H9 (cell line): ENCODE data around the gene RTN1. TPM values are rescaled to one million over a fixed set of nuclear protein-coding genes. Genes with fewer than 3 reads are reported as not detected.

Experiments used
- DNase-seq: peaks from one replicate; pipeline ENCODE4 v3.0.0-alpha.2; 2017
- H2AFZ ChIP-seq: one replicate; pipeline ENCODE4 v1.6.1; 2013; ENCODE audit warnings: mild to moderate bottlenecking, low read length, control low read depth, moderate library complexity
- H2AK5ac ChIP-seq: 2 replicates; pipeline ENCODE4 v1.6.1; 2013; ENCODE audit warnings: low read length, control low read depth, mixed read lengths; ENCODE audit not compliant: insufficient read length
- H2BK120ac ChIP-seq: one replicate; pipeline ENCODE4 v1.6.1; 2013; ENCODE audit warnings: low read depth, mild to moderate bottlenecking, low read length, control low read depth, inconsistent platforms; ENCODE audit not compliant: poor library complexity, severe bottlenecking
- H2BK12ac ChIP-seq: 2 replicates; pipeline ENCODE4 v1.6.1; 2013; ENCODE audit warnings: low read length, control low read depth, mixed read lengths, low read depth; ENCODE audit not compliant: insufficient read length
- H2BK15ac ChIP-seq: 2 replicates; pipeline ENCODE4 v1.6.1; 2013; ENCODE audit warnings: low read depth, low read length, control low read depth
- H2BK20ac ChIP-seq: one replicate; pipeline ENCODE4 v1.6.1; 2013; ENCODE audit warnings: low read depth, mild to moderate bottlenecking, low read length, control low read depth, inconsistent platforms; ENCODE audit not compliant: poor library complexity, severe bottlenecking
- H2BK5ac ChIP-seq: 2 replicates; pipeline ENCODE4 v1.6.1; 2013; ENCODE audit warnings: low read length, control low read depth, mixed read lengths; ENCODE audit not compliant: insufficient read length
- H3K14ac ChIP-seq: 2 replicates; pipeline ENCODE4 v1.6.1; 2013; ENCODE audit warnings: low read length, control low read depth; ENCODE audit not compliant: insufficient read depth
- H3K18ac ChIP-seq: 2 replicates; pipeline ENCODE4 v1.6.1; 2013; ENCODE audit warnings: low read depth, mild to moderate bottlenecking, mixed read lengths, low read length, control low read depth; ENCODE audit not compliant: insufficient read length
- H3K23ac ChIP-seq: 2 replicates; pipeline ENCODE4 v1.6.1; 2013; ENCODE audit warnings: low read length, control low read depth, mixed read lengths, low read depth; ENCODE audit not compliant: insufficient read length
- H3K23me2 ChIP-seq: 2 replicates; pipeline ENCODE4 v1.6.1; 2013; ENCODE audit warnings: low read depth, mild to moderate bottlenecking, mixed read lengths, low read length, control low read depth; ENCODE audit not compliant: insufficient read length, poor library complexity, severe bottlenecking
- H3K27ac ChIP-seq: 2 replicates; pipeline ENCODE4 v1.5.1; 2013; ENCODE audit warnings: low read length, control low read depth, mixed read lengths, low read depth; ENCODE audit not compliant: insufficient read length
- H3K27me3 ChIP-seq: 2 replicates; pipeline ENCODE4 v1.6.1; 2013; ENCODE audit warnings: low read length, control low read depth, inconsistent platforms; ENCODE audit not compliant: insufficient read depth
- H3K4ac ChIP-seq: 2 replicates; pipeline ENCODE4 v1.6.1; 2013; ENCODE audit warnings: low read depth, mild to moderate bottlenecking, control low read depth, inconsistent platforms, low read length, moderate library complexity
- H3K4me1 ChIP-seq: 2 replicates; pipeline ENCODE4 v1.6.1; 2013; ENCODE audit warnings: low read length, control low read depth, inconsistent platforms; ENCODE audit not compliant: insufficient read depth
- H3K4me2 ChIP-seq: 2 replicates; pipeline ENCODE4 v1.6.1; 2013; ENCODE audit warnings: low read length, control low read depth, mixed read lengths; ENCODE audit not compliant: insufficient read length, insufficient read depth
- H3K56ac ChIP-seq: 2 replicates; pipeline ENCODE4 v1.6.1; 2013; ENCODE audit warnings: low read depth, mild to moderate bottlenecking, mixed read lengths, low read length, control low read depth; ENCODE audit not compliant: insufficient read length
- H3K79me1 ChIP-seq: 2 replicates; pipeline ENCODE4 v1.6.1; 2013; ENCODE audit warnings: low read depth, mild to moderate bottlenecking, moderate library complexity, low read length, control low read depth, inconsistent platforms; ENCODE audit not compliant: insufficient read depth, poor library complexity, severe bottlenecking
- H3K79me2 ChIP-seq: 2 replicates; pipeline ENCODE4 v1.6.1; 2013; ENCODE audit warnings: low read length, control low read depth, inconsistent platforms; ENCODE audit not compliant: insufficient read depth
- H3K9ac ChIP-seq: 2 replicates; pipeline ENCODE4 v1.6.1; 2013; ENCODE audit warnings: low read length, control low read depth, mixed read lengths; ENCODE audit not compliant: insufficient read length; ENCODE audit errors: extremely low read depth
- H3K9me3 ChIP-seq: one replicate; pipeline ENCODE4 v1.6.1; 2013; ENCODE audit warnings: low read depth, low read length, inconsistent platforms; ENCODE audit not compliant: control insufficient read depth
- H3T11ph ChIP-seq: one replicate; pipeline ENCODE4 v1.6.1; 2013; ENCODE audit warnings: mild to moderate bottlenecking, low read length, control low read depth, inconsistent platforms
- H4K20me1 ChIP-seq: one replicate; pipeline ENCODE4 v1.6.1; 2013; ENCODE audit not compliant: control insufficient read depth, insufficient read length, insufficient read depth
- H4K5ac ChIP-seq: 2 replicates; pipeline ENCODE4 v1.6.1; 2013; ENCODE audit warnings: low read depth, mild to moderate bottlenecking, mixed read lengths, low read length, control low read depth; ENCODE audit not compliant: insufficient read length
- H4K8ac ChIP-seq: replicated peaks from 2 replicates; pipeline ENCODE4 v1.6.1; 2013; ENCODE audit warnings: low read length, control low read depth, mixed read lengths, low read depth; ENCODE audit not compliant: insufficient read length
- H4K91ac ChIP-seq: 2 replicates; pipeline ENCODE4 v1.6.1; 2013; ENCODE audit warnings: low read depth, mild to moderate bottlenecking, moderate library complexity, mixed read lengths, low read length, control low read depth; ENCODE audit not compliant: insufficient read length
- H3K27ac Mint-ChIP-seq, 3 experiments: 2 replicates in 2 of 3; 3 replicates in 1 of 3; pipeline ENCODE4 v1.8.0; 2020 to 2021; ENCODE audit warnings: mixed read lengths in 3 of 3, mild to moderate bottlenecking in 1 of 3, moderate library complexity in 1 of 3
- H3K27me3 Mint-ChIP-seq: 2 replicates; pipeline ENCODE4 v1.8.0; 2021; ENCODE audit warnings: low read depth, mild to moderate bottlenecking, moderate library complexity, mixed read lengths
- H3K36me3 Mint-ChIP-seq, 3 experiments: 2 replicates in 2 of 3; 3 replicates in 1 of 3; pipeline ENCODE4 v1.8.0; 2020 to 2021; ENCODE audit warnings: low read depth in 3 of 3, mixed read lengths in 3 of 3; ENCODE audit not compliant: insufficient read depth in 1 of 3
- H3K4me1 Mint-ChIP-seq, 2 experiments: 2 replicates each; pipeline ENCODE4 v1.8.0; 2020; ENCODE audit warnings: mixed read lengths in 2 of 2
- H3K4me3 Mint-ChIP-seq, 2 experiments: 2 replicates in 1 of 2; 3 replicates in 1 of 2; pipeline ENCODE4 v1.8.0; 2020 to 2021; ENCODE audit warnings: mild to moderate bottlenecking in 2 of 2, mixed read lengths in 2 of 2, moderate library complexity in 1 of 2
- H3K9me3 Mint-ChIP-seq, 2 experiments: 2 replicates in 1 of 2; 3 replicates in 1 of 2; pipeline ENCODE4 v1.8.0; 2020; ENCODE audit warnings: mild to moderate bottlenecking in 2 of 2, mixed read lengths in 2 of 2, moderate library complexity in 1 of 2
- total RNA-seq: library from RNA; stranded (reverse); gene quantifications from 2 replicates; pipeline ENCODE4 v1.2.1, GENCODE V29; 2021
- TF ChIP-seq, protein P1 (sequence below): fragments of 200-600 bp; sonication (generic); conservative IDR thresholded peaks from 3 replicates; pipeline ENCODE4 v1.8.0; 2021; ENCODE audit warnings: antibody characterized with exemption, mild to moderate bottlenecking

The RTN1 gene
- total RNA-seq, 1 experiment from 2014 or later = 1.8 TPM

DNA sequence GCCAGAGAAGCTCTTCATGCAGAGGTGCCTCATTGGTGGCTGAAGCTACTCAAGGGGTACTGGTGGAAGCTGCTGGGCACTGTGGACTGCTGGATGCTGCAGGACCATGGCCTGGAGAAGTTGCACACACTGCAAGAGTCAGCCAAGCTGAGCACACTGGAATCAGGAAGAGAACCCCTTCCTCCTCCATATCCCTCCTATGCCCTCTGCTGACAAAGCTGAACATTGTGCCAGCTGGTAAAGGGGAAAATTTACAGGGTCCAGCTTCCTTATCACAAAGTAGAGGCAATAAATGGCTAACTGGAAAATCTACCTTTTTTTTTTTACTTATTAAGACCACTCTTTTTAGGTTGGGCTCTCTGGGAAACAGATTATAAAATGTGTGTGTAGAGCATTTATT lies 300.5 kb downstream of the RTN1 start:
- Histone ChIP-seq H2BK12ac (no peak overlapping the region), H3K27me3 (no peaks in the 10 kb centered on the region), H3T11ph (no peak overlapping the region), H2AFZ (no peak overlapping the region), H3K23ac (no peak overlapping the region), H3K9me3 (no peaks in the 10 kb centered on the region), H2BK20ac (no peak overlapping the region), H3K4me1 (peaks cover 2% of the 10 kb centered on the region; the same call in 1 of the 2 replicates), H3K9ac (no peak overlapping the region), H3K4ac (no peak overlapping the region), H2BK120ac (no peak overlapping the region), H3K14ac (no peak overlapping the region), H3K4me2 (no peak overlapping the region), H2BK5ac (no peak overlapping the region), H3K79me2 (no peaks in the 10 kb centered on the region), H2BK15ac (no peak overlapping the region), H2AK5ac (no peak overlapping the region), H3K56ac (no peak overlapping the region), H4K8ac (no peak overlapping the region), H4K20me1 (no peaks in the 10 kb centered on the region), H4K91ac (no peak overlapping the region), H3K23me2 (no peaks in the 10 kb centered on the region), H4K5ac (no peak overlapping the region), H3K79me1 (no peaks in the 10 kb centered on the region), H3K18ac (no peak overlapping the region), H3K27ac (no peak overlapping the region)
- H3K4me3 Mint-ChIP-seq = no peak overlapping the region
- peaks cover 17 to 20% of the 10 kb centered on the region in 2 experiments for H3K4me1 Mint-ChIP-seq
- TF ChIP-seq, protein P1, sequence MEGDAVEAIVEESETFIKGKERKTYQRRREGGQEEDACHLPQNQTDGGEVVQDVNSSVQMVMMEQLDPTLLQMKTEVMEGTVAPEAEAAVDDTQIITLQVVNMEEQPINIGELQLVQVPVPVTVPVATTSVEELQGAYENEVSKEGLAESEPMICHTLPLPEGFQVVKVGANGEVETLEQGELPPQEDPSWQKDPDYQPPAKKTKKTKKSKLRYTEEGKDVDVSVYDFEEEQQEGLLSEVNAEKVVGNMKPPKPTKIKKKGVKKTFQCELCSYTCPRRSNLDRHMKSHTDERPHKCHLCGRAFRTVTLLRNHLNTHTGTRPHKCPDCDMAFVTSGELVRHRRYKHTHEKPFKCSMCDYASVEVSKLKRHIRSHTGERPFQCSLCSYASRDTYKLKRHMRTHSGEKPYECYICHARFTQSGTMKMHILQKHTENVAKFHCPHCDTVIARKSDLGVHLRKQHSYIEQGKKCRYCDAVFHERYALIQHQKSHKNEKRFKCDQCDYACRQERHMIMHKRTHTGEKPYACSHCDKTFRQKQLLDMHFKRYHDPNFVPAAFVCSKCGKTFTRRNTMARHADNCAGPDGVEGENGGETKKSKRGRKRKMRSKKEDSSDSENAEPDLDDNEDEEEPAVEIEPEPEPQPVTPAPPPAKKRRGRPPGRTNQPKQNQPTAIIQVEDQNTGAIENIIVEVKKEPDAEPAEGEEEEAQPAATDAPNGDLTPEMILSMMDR = peak; percentile 53
- DNase-seq = no peak
- peaks cover 0 to 2% of the 10 kb centered on the region in 2 experiments; a peak in 1 of 5 replicates for H3K9me3 Mint-ChIP-seq
- no peaks in the 10 kb centered on the region for H3K36me3 Mint-ChIP-seq
- no peak overlapping the region for H3K27ac Mint-ChIP-seq
- H3K27me3 Mint-ChIP-seq = peaks cover 5% of the 10 kb centered on the region; the same call in 1 of the 2 replicates
